GM19397 (cell line): Measurements from ENCODE around the gene HIVEP3.
"Not testable (repeated sequence)": the region's sequence is repeated elsewhere in the genome, so short reads cannot be mapped to it uniquely, and the experiment has no call there.

Source experiments
- ATAC-seq: cut with Tn5 transposase; IDR thresholded peaks from one replicate; pipeline ENCODE4 v1.9.1; 2021; ENCODE audit warnings: mild to moderate bottlenecking, moderate library complexity; ENCODE audit not compliant: unreplicated experiment

The HIVEP3 gene

DNA sequence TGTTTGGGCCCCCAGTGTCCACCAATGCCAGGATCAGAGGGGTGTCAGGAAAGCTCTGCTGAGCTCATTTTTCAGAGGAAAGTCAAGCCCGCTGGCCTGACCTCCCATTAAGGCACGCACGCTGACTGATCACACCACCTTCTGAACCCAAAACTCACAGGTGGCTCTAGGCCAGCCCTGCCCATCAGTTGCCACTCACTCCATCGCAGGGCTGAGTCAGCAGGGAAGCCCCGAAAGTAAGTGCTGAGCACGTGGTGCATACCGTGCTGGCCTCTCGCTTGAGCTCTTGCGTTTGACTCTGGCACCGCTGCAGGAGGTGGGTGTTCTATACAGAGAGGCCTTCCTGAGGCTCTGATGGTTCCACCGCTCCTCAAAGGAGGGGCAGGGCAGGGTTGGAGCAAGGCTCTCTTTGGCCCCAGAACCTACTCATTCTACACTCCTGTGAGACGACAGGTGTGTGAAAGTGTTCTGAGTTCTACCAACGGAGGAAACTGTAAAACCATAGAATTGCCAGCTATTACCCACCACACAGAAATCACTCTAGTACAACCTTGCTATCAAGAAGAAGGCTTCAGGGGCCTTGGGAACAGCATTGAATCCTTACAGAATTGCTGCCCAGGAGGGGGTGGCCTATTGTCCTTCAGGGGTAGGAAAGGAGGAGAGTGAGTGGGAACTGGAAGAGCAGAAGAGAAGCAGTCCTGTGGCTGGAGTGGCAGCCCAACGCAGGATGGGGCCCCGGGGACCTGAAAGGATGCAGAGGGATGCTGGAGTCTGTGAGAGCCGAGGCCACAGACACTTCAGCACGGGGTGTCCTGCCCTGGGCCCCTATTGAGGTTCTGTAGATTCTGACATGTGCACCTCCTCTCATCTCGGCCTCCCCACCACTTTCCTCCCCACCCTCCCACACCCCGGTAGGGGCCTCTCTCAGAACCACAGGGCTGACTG is 219.5 kb downstream of the HIVEP3 start:
- no peak for ATAC-seq

DNA sequence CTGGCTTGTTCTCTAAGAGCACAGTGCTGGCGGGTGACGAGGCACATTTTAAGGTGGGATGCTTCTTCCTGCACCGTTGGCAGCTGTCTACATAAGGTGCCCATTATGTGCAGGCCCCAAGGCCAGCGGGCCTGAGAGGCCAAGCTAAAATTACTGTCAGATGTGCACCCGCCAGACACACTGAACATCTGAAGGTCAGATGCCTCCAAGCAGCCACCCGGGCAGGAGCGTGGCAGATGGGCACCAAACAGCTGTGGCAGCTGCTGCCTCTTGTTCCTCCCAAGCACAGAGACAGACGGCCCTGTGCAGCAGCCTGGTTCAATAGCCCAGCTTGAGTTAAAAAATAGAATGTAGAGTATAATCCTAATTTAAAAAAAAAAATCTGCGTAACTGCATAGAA is 222.3 kb downstream of the HIVEP3 start:
- no peak for ATAC-seq

DNA sequence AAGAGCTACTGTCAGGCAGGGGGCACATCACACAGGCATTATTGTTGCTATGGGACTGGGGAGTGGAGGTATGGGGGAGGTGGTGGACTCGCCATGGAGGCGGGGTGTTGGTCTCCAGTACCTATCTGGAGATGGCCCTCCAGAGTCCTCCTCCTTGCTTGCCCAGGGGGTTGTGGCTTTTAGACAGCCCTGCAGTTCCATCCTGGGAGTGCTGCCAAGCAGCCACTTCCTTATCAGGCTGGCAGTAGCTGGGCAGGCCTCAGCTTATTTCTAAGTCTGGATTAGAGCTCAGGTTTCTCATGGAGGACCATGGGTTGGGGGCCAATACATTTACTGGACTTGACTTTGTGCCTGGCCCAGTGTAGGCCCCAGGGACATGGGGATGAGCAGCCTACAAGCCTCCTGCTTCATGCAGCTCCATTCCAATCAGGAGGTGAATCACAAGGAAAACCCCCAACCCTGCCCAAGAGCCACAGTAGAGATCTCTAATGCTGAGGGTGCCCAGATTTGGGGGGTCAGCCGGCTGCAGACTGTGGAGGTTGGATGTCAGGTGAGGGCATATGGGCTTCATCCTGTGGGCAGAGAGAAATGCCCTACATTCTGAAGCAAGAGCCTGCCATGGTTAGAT is 223.5 kb downstream of the HIVEP3 start:
- ATAC-seq: no peak

- ATAC-seq: not testable (repeated sequence)
These were observed 226.8 kb downstream of the HIVEP3 start for GRCh38 chr1:41691966-41692365.

GRCh38 chr1:41691424-41691823 is 227.3 kb downstream of the HIVEP3 start:
- ATAC-seq: no peak

GRCh38 chr1:41690331-41690730 is 228.4 kb downstream of the HIVEP3 start:
- no peak for ATAC-seq

DNA sequence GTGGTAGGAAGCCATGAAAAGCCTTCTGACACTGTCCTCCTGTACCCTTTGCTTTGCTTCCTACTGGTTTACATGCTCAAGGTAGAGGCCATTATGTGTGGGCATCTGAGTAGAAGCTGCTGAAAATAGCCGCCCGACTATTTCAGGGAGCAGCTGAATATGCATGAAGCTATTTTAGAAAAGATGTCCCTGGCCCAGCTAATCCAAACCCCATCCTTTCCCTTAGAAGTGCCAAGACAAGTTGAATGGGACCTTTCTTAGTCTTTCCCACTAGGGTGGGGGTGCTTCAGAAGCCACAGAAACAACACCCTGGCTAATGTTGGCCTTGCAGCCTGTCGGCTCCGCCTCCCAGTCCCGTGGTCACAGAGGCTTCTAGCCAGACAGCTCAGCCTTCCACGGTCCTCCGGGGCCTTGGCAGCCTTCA is 229.2 kb downstream of the HIVEP3 start:
- no peak for ATAC-seq

GRCh38 chr1:41689139-41689538 is 229.6 kb downstream of the HIVEP3 start:
- ATAC-seq: no peak

- ATAC-seq: no peak
These were observed 231.7 kb downstream of the HIVEP3 start for GRCh38 chr1:41687007-41687406.

GRCh38 chr1:41683681-41684500 is 234.8 kb downstream of the HIVEP3 start:
- ATAC-seq: no peak

DNA sequence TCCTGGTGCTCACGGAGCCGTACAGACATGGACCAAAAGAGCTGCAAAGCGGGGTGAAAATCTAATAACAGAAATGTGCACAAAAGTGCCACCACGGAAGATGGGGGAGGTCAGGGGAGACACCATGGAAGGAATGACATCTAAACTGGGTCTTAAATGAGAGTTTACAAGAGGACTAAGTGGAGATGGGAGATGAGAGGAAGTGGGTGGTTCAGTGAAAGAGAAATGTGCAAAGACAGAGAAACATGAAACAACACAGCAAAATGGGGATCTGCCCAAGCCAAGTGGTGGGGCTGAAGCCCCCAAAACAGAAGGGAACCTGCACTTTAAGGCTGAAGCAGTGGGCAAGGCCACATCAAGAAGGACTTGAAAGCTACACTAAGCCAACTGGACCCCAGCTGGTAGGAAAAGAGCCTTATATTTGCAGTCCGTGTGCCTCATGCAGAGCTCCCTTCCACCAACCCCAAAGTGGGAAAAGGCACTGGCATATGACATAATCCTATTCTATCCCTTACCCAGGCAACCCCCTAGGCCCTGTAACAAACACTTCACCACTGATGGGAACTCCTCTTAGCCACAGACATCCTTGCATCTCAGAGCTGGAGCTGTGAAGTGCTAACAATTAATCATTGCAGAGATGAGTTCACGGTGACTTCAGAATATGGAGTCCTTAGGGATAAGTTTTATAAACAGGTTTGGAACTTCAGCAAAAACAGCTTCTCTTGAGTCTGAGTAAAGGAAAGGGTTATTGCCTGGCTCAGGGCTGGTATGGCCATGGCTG is 235.7 kb downstream of the HIVEP3 start:
- no peak for ATAC-seq

GRCh38 chr1:41682149-41682548 is 236.6 kb downstream of the HIVEP3 start:
- ATAC-seq: no peak

DNA sequence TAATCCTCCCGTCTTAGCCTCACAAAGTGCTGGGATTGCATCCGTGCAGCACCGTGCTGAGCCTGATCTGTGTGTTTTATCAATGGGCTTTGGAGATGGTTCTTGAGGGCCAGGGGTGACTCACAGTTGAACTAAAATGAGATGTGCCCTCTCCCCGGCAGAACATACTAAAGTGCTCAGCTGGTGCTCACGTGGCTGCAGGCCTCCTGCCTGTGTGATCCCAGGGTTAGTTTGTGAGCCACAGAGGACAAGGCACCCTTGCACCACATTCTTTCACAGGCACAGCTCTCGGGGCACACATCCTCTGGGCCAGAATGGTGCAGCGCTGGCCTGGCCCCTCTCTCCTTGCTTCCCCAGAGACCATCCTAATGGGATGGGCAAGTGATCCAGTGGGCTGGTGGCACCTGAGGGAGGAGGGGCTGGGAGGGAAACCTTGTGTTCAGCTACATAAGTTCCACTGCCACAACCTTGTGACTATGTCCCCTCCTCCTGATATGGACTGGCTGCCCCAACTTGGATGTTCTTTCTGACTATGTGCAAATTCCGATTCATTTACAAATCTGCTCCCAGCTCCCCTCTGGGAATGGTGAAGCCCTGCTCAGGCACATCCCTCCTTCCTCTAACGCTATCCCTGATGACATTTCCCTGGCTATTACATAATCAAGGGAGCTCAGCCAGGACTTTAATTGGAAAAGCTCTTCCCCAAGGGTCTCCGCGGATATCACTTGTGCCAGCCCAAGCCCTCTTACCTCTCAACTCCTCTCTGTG is 237.2 kb downstream of the HIVEP3 start:
- no peak for ATAC-seq

- no peak for ATAC-seq
These were observed 238.7 kb downstream of the HIVEP3 start for GRCh38 chr1:41679994-41680393.

- ATAC-seq: no peak
These were observed 239.2 kb downstream of the HIVEP3 start for GRCh38 chr1:41679531-41679930.

- ATAC-seq: no peak
These were observed 240.4 kb downstream of the HIVEP3 start for GRCh38 chr1:41678111-41678878.

DNA sequence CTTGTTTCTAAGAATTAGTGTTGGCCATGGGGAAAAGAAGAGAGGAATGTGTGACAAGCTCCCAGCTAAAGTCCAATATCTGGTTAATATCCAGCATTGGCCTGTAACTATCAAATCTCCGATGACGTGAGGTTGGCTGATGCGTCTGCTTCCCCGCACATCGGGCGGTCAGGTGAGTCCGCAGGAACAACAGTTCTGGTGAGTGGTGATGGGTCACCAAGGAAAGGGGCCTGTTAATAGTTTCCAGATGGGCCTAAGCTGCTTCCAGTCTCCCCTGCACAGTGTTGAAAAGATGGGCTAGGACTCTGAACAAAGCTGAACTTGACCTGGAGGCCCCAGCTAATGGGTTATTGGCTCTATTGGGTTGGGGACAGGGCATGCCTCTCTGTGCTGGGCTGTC is 241.1 kb downstream of the HIVEP3 start:
- ATAC-seq: no peak

GRCh38 chr1:41675401-41675800 is 243.3 kb downstream of the HIVEP3 start:
- ATAC-seq: no peak

DNA sequence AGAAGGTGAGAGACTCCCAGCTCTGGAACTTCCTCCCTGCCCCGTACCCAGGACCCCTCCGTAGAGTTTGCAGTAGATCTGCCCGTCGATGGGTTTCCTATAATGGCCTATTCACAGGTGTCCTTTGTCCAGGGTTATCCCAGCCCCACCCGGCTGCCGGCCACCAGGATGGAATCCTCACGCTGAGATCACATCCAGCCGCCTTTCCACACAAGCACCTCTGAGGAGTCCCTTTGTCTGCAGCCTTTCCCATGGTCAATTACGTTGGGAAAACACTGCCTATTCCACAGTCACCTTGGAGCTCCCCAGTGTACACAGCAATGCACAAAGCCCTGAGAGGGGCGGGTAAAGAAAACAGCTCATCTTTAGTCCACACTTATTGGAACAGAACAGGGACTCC is 244.2 kb downstream of the HIVEP3 start:
- no peak for ATAC-seq
